Mesothelial cell of epicardium (in vitro differentiated cells): ENCODE data around the gene HES6. TPM values are rescaled to one million over a fixed set of nuclear protein-coding genes. Genes with fewer than 3 reads are reported as not detected.

Experiments
- DNase-seq, 2 experiments: peaks; one replicate each; pipeline ENCODE4 v3.0.0; 2021; ENCODE audit warnings: low spot score in 2 of 2; ENCODE audit not compliant: unreplicated experiment in 2 of 2
- H3K27ac Mint-ChIP-seq: 2 replicates; pipeline ENCODE4 v1.8.0; 2021; ENCODE audit warnings: mixed read lengths
- H3K27me3 Mint-ChIP-seq: 2 replicates; pipeline ENCODE4 v1.8.0; 2021; ENCODE audit warnings: low read depth, mixed read lengths
- H3K36me3 Mint-ChIP-seq: 2 replicates; pipeline ENCODE4 v1.8.0; 2021; ENCODE audit warnings: mixed read lengths
- H3K4me1 Mint-ChIP-seq: 2 replicates; pipeline ENCODE4 v1.8.0; 2021; ENCODE audit warnings: mixed read lengths
- H3K4me3 Mint-ChIP-seq: 2 replicates; pipeline ENCODE4 v1.8.0; 2021; ENCODE audit warnings: mild to moderate bottlenecking, moderate library complexity, mixed read lengths
- H3K9me3 Mint-ChIP-seq: 2 replicates; pipeline ENCODE4 v1.8.0; 2021; ENCODE audit warnings: mixed read lengths
- CTCF ChIP-seq: fragments of 200-600 bp; sonication (generic); IDR thresholded peaks from one replicate; pipeline ENCODE4 v1.5.0; 2021; ENCODE audit warnings: antibody characterized with exemption; ENCODE audit not compliant: unreplicated experiment
- total RNA-seq: library from RNA; stranded (reverse); gene quantifications from 3 replicates; pipeline ENCODE4 v1.2.1, GENCODE V29; 2021

Gene HES6
- total RNA-seq, 1 donor from 2014 or later, result 4.2 TPM

- no peak for TF ChIP-seq CTCF
- H3K27me3 Mint-ChIP-seq, result peaks cover 23% of the 10 kb centered on the region
- H3K36me3 Mint-ChIP-seq, result peaks cover 2% of the 10 kb centered on the region
These were observed 8.5 kb downstream of the HES6 start for GRCh38 chr2:238231251-238231793.

GRCh38 chr2:238230699-238231098 is 9.1 kb downstream of the HES6 start:
- Mint-ChIP-seq H3K27ac (no peak overlapping the region), H3K27me3 (peaks cover 17% of the 10 kb centered on the region)
- no peak for TF ChIP-seq CTCF

More at GRCh38 chr2:238231251-238231793, 8.5 kb downstream of the HES6 start:
- peak in 1 of 2 experiments; percentile 63 for DNase-seq
- Mint-ChIP-seq H3K4me1 (peaks cover 28% of the 10 kb centered on the region), H3K9me3 (no peaks in the 10 kb centered on the region), H3K27ac (no peak overlapping the region), H3K4me3 (peak overlapping the region; percentile 74)

GRCh38 chr2:238228700-238229099 is 11.1 kb downstream of the HES6 start:
- H3K4me3 Mint-ChIP-seq, result no peak overlapping the region
- H3K36me3 Mint-ChIP-seq, result peaks cover 7% of the 10 kb centered on the region
- peaks cover 28% of the 10 kb centered on the region for H3K4me1 Mint-ChIP-seq
- H3K27ac Mint-ChIP-seq, result peak overlapping the region; percentile 87
- H3K27me3 Mint-ChIP-seq, result peaks cover 8% of the 10 kb centered on the region
- TF ChIP-seq CTCF, result no peak
- no peaks in the 10 kb centered on the region for H3K9me3 Mint-ChIP-seq
- DNase-seq, result no peak

More at GRCh38 chr2:238230699-238231098, 9.1 kb downstream of the HES6 start:
- Mint-ChIP-seq H3K4me3 (peak overlapping the region; percentile 74), H3K36me3 (peaks cover 2% of the 10 kb centered on the region), H3K4me1 (peaks cover 28% of the 10 kb centered on the region), H3K9me3 (no peaks in the 10 kb centered on the region)
- no peak for DNase-seq

- Mint-ChIP-seq H3K36me3 (peaks cover 7% of the 10 kb centered on the region), H3K9me3 (no peaks in the 10 kb centered on the region), H3K27ac (no peak overlapping the region), H3K4me3 (no peak overlapping the region), H3K27me3 (peaks cover 8% of the 10 kb centered on the region), H3K4me1 (peaks cover 28% of the 10 kb centered on the region)
- DNase-seq, result no peak
- no peak for TF ChIP-seq CTCF
These were observed 12.2 kb downstream of the HES6 start for GRCh38 chr2:238227587-238228032.

GRCh38 chr2:238226698-238227586 is 12.9 kb downstream of the HES6 start:
- Mint-ChIP-seq H3K4me3 (no peak overlapping the region), H3K9me3 (no peaks in the 10 kb centered on the region), H3K4me1 (peaks cover 28% of the 10 kb centered on the region), H3K27ac (no peak overlapping the region), H3K36me3 (peaks cover 7% of the 10 kb centered on the region), H3K27me3 (peaks cover 7% of the 10 kb centered on the region)
- TF ChIP-seq CTCF, result no peak
- DNase-seq, result no peak
